HepG2 (cell line): ENCODE results near the gene ASIC3.

ENCODE experiments used
- AHDC1 ChIP-seq: sonication (generic); formaldehyde crosslinking; IDR thresholded peaks from 2 replicates; pipeline ENCODE4 v1.5.1; 2020; ENCODE audit warnings: mild to moderate bottlenecking, missing genetic modification reagents, borderline replicate concordance
- HOXA5 ChIP-seq: sonication (generic); formaldehyde crosslinking; IDR thresholded peaks from 2 replicates; pipeline ENCODE4 v1.4.0; 2020; ENCODE audit warnings: missing genetic modification reagents
- PHF20 ChIP-seq: sonication (generic); formaldehyde crosslinking; IDR thresholded peaks from 2 replicates; pipeline ENCODE4 v1.5.0; 2020; ENCODE audit warnings: mild to moderate bottlenecking, missing genetic modification reagents
- POLR2A ChIP-seq, 2 experiments: IDR thresholded peaks; 2 replicates each; pipeline ENCODE4 v1.6.1; 2011; ENCODE audit warnings: low read depth in 2 of 2, low read length in 2 of 2, mild to moderate bottlenecking in 1 of 2, moderate library complexity in 1 of 2; ENCODE audit not compliant: insufficient read depth in 1 of 2
- SYNCRIP ChIP-seq: fragments of 200-400 bp; formaldehyde crosslinking; IDR thresholded peaks from 2 replicates; pipeline ENCODE4 v1.6.1; 2018; ENCODE audit warnings: mild to moderate bottlenecking, low read depth, low read length; ENCODE audit not compliant: insufficient read depth
- ZBTB21 ChIP-seq: sonication (generic); formaldehyde crosslinking; IDR thresholded peaks from 2 replicates; pipeline ENCODE4 v1.4.0; 2020; ENCODE audit warnings: missing genetic modification reagents
- ZBTB33 ChIP-seq: sonication (generic); formaldehyde crosslinking; IDR thresholded peaks from 2 replicates; pipeline ENCODE4 v1.4.0; 2020; ENCODE audit warnings: missing genetic modification reagents
- ZNF382 ChIP-seq: sonication (generic); formaldehyde crosslinking; IDR thresholded peaks from 2 replicates; pipeline ENCODE4 v1.5.0; 2020; ENCODE audit warnings: missing genetic modification reagents, mild to moderate bottlenecking, borderline replicate concordance

GRCh38 chr7:151040616-151041375 is 7.5 kb upstream of the ASIC3 start:
- TF ChIP-seq SYNCRIP, result no peak
- TF ChIP-seq PHF20 (CRISPR knock-in tag), result no peak
- TF ChIP-seq AHDC1 (CRISPR knock-in tag), result no peak
- TF ChIP-seq ZNF382 (CRISPR knock-in tag), result no peak
- TF ChIP-seq ZBTB33 (CRISPR knock-in tag), result no peak
- TF ChIP-seq HOXA5 (CRISPR knock-in tag), result no peak
- TF ChIP-seq ZBTB21 (CRISPR knock-in tag), result no peak
- no peak for TF ChIP-seq POLR2A (IDR thresholded peaks at IDR 0.05; ENCODE audit: insufficient read depth in 1 of 2, low read depth in 2 of 2, low read length in 2 of 2)
